ENCODE results near the gene NSFL1C.

Gene NSFL1C

GRCh38 chr20:1396264-1396663 is 70.4 kb downstream of the NSFL1C start:
- H2AFZ ChIP-seq (ENCODE audit: low read depth, low read length): no peak overlapping the region
- no peaks in the 10 kb centered on the region for H3K27me3 ChIP-seq (ENCODE audit: insufficient read depth, low read length, poor library complexity)
- peak overlapping the region; percentile 80 for H3K27ac ChIP-seq (ENCODE audit: low read length)
- peaks cover 3% of the 10 kb centered on the region; the same call in 1 of the 2 replicates for H3K36me3 ChIP-seq (ENCODE audit: insufficient read depth, low read length)
- ATAC-seq (ENCODE audit: insufficient read depth, low read depth) (no peak), DNase-seq (no peak)
- H3K4me3 ChIP-seq (ENCODE audit: low read depth in 1 of 2, low read length in 2 of 2): no peak overlapping the region
- peaks cover 19% of the 10 kb centered on the region for H3K79me2 ChIP-seq (ENCODE audit: insufficient read depth, low read length)
- H3K9ac ChIP-seq (ENCODE audit: low read depth, low read length): peak overlapping the region; percentile 1; the same call in 1 of the 2 replicates
- no peak for TF ChIP-seq CTCF (IDR thresholded peaks at IDR 0.05; ENCODE audit: borderline replicate concordance, extremely low read depth, low read length, poor library complexity, severe bottlenecking)
- peak overlapping the region; percentile 33 for H3K4me2 ChIP-seq (ENCODE audit: insufficient read depth, low read length)
- no peaks in the 10 kb centered on the region for H3K9me3 ChIP-seq (ENCODE audit: insufficient read depth, low read length, severe bottlenecking)
- peaks cover 12% of the 10 kb centered on the region for H4K20me1 ChIP-seq (ENCODE audit: insufficient read depth, low read length)
- H3K4me1 ChIP-seq (ENCODE audit: insufficient read depth, low read length): peaks cover 50% of the 10 kb centered on the region

DNA sequence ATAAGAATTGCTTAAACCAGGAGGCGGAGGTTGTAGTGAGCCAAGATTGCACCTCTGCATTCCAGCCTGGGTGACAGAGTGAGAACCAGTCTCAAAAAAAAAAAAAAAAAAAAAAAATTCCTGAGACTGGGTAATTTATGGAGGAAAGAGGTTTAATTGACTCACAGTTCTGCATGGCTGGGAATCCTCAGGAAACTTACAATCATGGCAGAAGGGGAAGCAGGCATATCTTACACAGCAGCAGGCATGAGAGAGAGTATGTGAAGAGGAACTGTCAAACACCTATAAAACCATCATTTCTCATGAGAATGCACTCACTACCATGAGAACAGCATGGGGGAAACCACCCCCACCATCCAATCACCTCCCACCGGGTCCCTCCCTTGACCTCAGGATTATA is 72.0 kb downstream of the NSFL1C start:
- ATAC-seq (ENCODE audit: insufficient read depth, low read depth): no peak
- no peak overlapping the region for H3K4me2 ChIP-seq (ENCODE audit: insufficient read depth, low read length)
- H2AFZ ChIP-seq (ENCODE audit: low read depth, low read length): no peak overlapping the region
- no peaks in the 10 kb centered on the region for H3K9me3 ChIP-seq (ENCODE audit: insufficient read depth, low read length, severe bottlenecking)
- no peak for DNase-seq
- peaks cover 26% of the 10 kb centered on the region for H4K20me1 ChIP-seq (ENCODE audit: insufficient read depth, low read length)
- no peak overlapping the region for H3K27ac ChIP-seq (ENCODE audit: low read length)
- peaks cover 15% of the 10 kb centered on the region for H3K36me3 ChIP-seq (ENCODE audit: insufficient read depth, low read length)
- TF ChIP-seq CTCF (IDR thresholded peaks at IDR 0.05; ENCODE audit: borderline replicate concordance, extremely low read depth, low read length, poor library complexity, severe bottlenecking) (no peak), EZH2 (IDR thresholded peaks at IDR 0.05; ENCODE audit: borderline replicate concordance, low read depth, low read length, severe bottlenecking) (no peak)
- H3K4me1 ChIP-seq (ENCODE audit: insufficient read depth, low read length): peaks cover 66% of the 10 kb centered on the region
- no peak overlapping the region for H3K4me3 ChIP-seq (ENCODE audit: low read depth in 1 of 2, low read length in 2 of 2)
- H3K27me3 ChIP-seq (ENCODE audit: insufficient read depth, low read length, poor library complexity): no peaks in the 10 kb centered on the region
- no peak overlapping the region for H3K9ac ChIP-seq (ENCODE audit: low read depth, low read length)
- peaks cover 35% of the 10 kb centered on the region for H3K79me2 ChIP-seq (ENCODE audit: insufficient read depth, low read length)

GRCh38 chr20:1393507-1393882 is 73.2 kb downstream of the NSFL1C start:
- Histone ChIP-seq H3K9me3 (ENCODE audit: insufficient read depth, low read length, severe bottlenecking) (no peaks in the 10 kb centered on the region), H3K4me3 (ENCODE audit: low read depth in 1 of 2, low read length in 2 of 2) (peak overlapping the region; percentile 86 to 94; a peak in 3 of 4 replicates), H3K4me2 (ENCODE audit: insufficient read depth, low read length) (peak overlapping the region; percentile 86), H3K9ac (ENCODE audit: low read depth, low read length) (peak overlapping the region; percentile 80), H3K4me1 (ENCODE audit: insufficient read depth, low read length) (peaks cover 78% of the 10 kb centered on the region), H4K20me1 (ENCODE audit: insufficient read depth, low read length) (peaks cover 38% of the 10 kb centered on the region), H3K27me3 (ENCODE audit: insufficient read depth, low read length, poor library complexity) (no peaks in the 10 kb centered on the region), H2AFZ (ENCODE audit: low read depth, low read length) (peak overlapping the region; percentile 74), H3K36me3 (ENCODE audit: insufficient read depth, low read length) (peaks cover 18% of the 10 kb centered on the region), H3K79me2 (ENCODE audit: insufficient read depth, low read length) (peaks cover 47% of the 10 kb centered on the region), H3K27ac (ENCODE audit: low read length) (peak overlapping the region; percentile 65)
- ATAC-seq (ENCODE audit: insufficient read depth, low read depth) (no peak), DNase-seq (no peak)
- TF ChIP-seq CTCF (IDR thresholded peaks at IDR 0.05; ENCODE audit: borderline replicate concordance, extremely low read depth, low read length, poor library complexity, severe bottlenecking): no peak
- TF ChIP-seq EZH2 (IDR thresholded peaks at IDR 0.05; ENCODE audit: borderline replicate concordance, low read depth, low read length, severe bottlenecking): no peak
